ENCODE measurements around the gene TMEM116.

TMEM116 gene

DNA sequence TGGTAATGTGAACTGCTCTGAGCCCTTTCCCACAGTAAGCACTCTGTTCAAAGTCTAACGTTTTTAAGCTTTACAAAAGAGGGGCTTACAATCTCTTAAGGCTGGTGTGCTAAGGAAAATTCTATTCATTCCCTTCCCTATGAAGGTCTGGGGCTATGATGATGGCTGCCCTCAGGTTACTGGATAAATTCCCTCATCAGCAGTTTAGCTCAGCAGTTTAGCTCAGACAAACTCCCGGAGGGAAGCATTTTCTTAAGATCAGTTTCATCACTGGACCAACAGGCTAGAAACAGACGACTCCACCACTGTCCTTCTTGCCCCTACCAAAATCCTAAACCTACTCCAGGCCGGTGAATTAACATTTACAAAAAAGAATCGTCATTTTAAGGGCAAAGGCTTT lies 19.3 kb upstream of the TMEM116 start:
- TF ChIP-seq, protein P1, sequence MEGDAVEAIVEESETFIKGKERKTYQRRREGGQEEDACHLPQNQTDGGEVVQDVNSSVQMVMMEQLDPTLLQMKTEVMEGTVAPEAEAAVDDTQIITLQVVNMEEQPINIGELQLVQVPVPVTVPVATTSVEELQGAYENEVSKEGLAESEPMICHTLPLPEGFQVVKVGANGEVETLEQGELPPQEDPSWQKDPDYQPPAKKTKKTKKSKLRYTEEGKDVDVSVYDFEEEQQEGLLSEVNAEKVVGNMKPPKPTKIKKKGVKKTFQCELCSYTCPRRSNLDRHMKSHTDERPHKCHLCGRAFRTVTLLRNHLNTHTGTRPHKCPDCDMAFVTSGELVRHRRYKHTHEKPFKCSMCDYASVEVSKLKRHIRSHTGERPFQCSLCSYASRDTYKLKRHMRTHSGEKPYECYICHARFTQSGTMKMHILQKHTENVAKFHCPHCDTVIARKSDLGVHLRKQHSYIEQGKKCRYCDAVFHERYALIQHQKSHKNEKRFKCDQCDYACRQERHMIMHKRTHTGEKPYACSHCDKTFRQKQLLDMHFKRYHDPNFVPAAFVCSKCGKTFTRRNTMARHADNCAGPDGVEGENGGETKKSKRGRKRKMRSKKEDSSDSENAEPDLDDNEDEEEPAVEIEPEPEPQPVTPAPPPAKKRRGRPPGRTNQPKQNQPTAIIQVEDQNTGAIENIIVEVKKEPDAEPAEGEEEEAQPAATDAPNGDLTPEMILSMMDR (IDR thresholded peaks at IDR 0.05; ENCODE audit: low read depth, low read length), result no peak
- TF ChIP-seq POLR2A (IDR thresholded peaks at IDR 0.05; ENCODE audit: extremely low read depth, insufficient read length) (no peak), MYC (IDR thresholded peaks at IDR 0.05; ENCODE audit: low read depth, low read length) (no peak)
- TF ChIP-seq, protein P2, sequence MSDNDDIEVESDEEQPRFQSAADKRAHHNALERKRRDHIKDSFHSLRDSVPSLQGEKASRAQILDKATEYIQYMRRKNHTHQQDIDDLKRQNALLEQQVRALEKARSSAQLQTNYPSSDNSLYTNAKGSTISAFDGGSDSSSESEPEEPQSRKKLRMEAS (IDR thresholded peaks at IDR 0.05; ENCODE audit: low read depth, low read length), result no peak
- no peak overlapping the region for H3K4me3 ChIP-seq (ENCODE audit: low read depth, low read length)
- no peak for DNase-seq (ENCODE audit: low read depth)

DNA sequence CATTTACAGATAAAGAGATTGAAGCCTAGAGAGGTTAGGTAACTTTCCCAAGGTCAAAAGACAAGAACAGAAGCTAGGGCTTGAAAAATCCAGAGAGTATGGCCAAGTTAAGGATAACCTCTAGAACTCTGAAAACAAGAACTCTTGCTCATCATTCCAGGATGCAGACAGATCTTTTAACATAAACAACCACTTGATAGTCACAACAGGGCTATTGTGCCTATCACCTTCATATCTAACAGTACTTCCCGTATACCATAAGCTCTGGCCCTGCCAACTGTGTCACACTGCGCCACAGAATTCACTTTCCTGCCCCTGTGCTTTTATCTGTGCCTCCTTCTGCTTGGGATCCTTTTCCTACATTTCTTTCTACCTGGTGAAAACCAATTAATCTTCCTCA lies 18.5 kb upstream of the TMEM116 start:
- H3K4me3 ChIP-seq (ENCODE audit: low read depth, low read length), result no peak overlapping the region
- TF ChIP-seq POLR2A (IDR thresholded peaks at IDR 0.05; ENCODE audit: extremely low read depth, insufficient read length) (no peak), MYC (IDR thresholded peaks at IDR 0.05; ENCODE audit: low read depth, low read length) (no peak)
- TF ChIP-seq, protein P2 (IDR thresholded peaks at IDR 0.05; ENCODE audit: low read depth, low read length), result no peak
- TF ChIP-seq, protein P1 (IDR thresholded peaks at IDR 0.05; ENCODE audit: low read depth, low read length), result no peak
- no peak for DNase-seq (ENCODE audit: low read depth)

DNA sequence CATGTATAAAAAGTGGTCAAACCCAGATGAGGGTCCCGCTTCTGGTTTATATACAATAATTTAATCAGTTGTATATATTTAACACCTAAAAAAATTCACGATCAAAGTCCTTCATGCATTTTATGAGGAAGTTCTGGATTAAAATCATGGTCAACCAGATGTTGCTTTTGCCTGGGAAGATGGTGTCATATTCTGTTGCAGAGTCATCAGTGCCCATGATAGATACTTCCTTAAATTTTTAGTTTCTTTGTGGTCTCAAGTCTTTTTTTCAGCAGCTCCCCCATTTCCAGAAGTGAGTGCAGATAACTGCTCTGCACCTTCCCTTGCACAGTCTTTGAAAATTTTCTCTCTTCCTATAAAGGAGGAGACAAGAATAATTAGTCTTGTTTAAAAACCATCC lies 16.3 kb upstream of the TMEM116 start:
- TF ChIP-seq, protein P2 (IDR thresholded peaks at IDR 0.05; ENCODE audit: low read depth, low read length), result no peak
- TF ChIP-seq POLR2A (IDR thresholded peaks at IDR 0.05; ENCODE audit: extremely low read depth, insufficient read length) (no peak), MYC (IDR thresholded peaks at IDR 0.05; ENCODE audit: low read depth, low read length) (no peak)
- no peak overlapping the region for H3K4me3 ChIP-seq (ENCODE audit: low read depth, low read length)
- DNase-seq (ENCODE audit: low read depth), result peak; percentile 78

DNA sequence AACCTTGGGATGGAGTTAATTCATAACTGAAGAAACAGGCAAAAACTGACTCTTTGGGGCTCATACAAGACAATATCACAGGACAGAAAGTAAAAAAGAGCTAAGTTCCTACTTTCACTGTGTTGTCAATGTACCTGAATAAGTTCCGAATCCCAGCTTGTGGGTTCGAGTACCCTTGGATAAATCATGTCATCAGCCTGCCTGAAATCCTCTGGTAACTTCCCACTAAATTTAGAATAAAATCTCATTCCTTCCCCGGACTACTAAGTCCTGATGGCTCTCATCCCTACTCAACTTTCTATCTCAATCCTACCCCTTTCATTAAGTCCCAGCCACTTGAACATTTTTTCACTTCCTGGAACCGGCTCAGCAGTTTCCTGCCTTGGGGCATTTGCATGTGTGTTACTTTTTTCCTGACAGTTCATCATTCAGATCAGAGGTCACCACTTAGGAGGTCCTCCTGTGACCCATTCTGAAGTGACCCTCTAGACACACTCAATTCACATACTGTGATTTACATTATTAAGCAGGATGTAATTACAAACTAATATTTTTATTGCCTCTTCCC lies 12.9 kb upstream of the TMEM116 start:
- no peak overlapping the region for H3K4me3 ChIP-seq (ENCODE audit: low read depth, low read length)
- no peak for DNase-seq (ENCODE audit: low read depth)
- TF ChIP-seq, protein P2 (IDR thresholded peaks at IDR 0.05; ENCODE audit: low read depth, low read length), result no peak
- no peak for TF ChIP-seq MYC (IDR thresholded peaks at IDR 0.05; ENCODE audit: low read depth, low read length)
- TF ChIP-seq, protein P1 (IDR thresholded peaks at IDR 0.05; ENCODE audit: low read depth, low read length), result no peak
- TF ChIP-seq POLR2A (IDR thresholded peaks at IDR 0.05; ENCODE audit: extremely low read depth, insufficient read length), result no peak

DNA sequence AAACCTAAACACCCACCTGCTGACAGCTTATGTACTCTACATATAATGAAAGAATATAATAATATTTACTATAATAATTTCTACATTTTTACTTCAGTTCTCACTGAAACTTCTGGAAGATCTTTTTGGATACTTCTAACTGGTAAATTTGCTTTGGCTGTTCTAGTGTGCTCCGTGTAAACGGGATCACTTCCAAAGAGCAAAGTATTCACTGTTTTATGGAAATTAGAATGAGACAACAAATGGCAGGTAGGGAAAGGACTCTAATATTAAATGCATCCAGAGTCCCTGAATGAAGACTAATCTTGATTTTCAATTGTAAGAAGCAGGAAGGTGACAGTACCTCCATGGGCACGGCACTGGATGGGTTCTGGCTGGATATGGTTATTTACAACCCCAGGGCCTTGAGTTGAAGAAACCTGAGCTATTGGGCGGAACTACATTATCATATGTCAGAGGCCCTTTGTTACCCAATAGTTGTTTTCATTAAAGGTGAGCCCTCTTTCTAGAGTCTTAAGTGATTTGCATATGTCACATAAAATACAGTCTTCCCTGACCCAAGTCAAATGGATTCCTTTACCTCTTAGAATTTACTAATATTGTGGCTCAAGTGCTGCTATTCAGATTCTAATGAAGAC lies 10.9 kb upstream of the TMEM116 start:
- TF ChIP-seq, protein P1 (IDR thresholded peaks at IDR 0.05; ENCODE audit: low read depth, low read length), result no peak
- TF ChIP-seq MYC (IDR thresholded peaks at IDR 0.05; ENCODE audit: low read depth, low read length) (no peak), POLR2A (IDR thresholded peaks at IDR 0.05; ENCODE audit: extremely low read depth, insufficient read length) (no peak)
- TF ChIP-seq, protein P2 (IDR thresholded peaks at IDR 0.05; ENCODE audit: low read depth, low read length), result no peak
- no peak for DNase-seq (ENCODE audit: low read depth)
- H3K4me3 ChIP-seq (ENCODE audit: low read depth, low read length), result no peak overlapping the region

DNA sequence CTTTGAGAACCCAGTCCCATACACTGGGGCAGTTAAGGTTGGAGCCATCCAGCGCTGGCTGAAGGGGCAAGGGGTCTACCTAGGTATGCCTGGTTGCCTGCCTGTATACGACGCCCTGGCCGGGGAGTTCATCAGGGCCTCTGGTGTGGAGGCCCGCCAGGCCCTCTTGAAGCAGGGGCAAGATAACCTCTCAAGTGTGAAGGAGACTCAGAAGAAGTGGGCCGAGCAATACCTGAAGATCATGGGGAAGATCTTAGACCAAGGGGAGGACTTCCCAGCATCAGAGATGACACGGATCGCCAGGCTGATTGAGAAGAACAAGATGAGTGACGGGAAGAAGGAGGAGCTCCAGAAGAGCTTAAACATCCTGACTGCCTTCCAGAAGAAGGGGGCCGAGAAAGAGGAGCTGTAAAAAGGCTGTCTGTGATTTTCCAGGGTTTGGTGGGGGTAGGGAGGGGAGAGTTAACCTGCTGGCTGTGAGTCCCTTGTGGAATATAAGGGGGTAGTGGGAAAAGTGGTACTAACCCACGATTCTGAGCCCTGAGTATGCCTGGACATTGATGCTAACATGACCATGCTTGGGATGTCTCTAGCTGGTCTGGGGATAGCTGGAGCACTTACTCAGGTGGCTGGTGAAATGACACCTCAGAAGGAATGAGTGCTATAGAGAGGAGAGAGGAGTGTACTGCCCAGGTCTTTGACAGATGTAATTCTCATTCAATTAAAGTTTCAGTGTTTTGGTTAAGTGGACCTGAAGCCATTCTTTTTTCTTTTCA lies 9.5 kb upstream of the TMEM116 start:
- TF ChIP-seq MYC (IDR thresholded peaks at IDR 0.05; ENCODE audit: low read depth, low read length) (no peak), POLR2A (IDR thresholded peaks at IDR 0.05; ENCODE audit: extremely low read depth, insufficient read length) (no peak)
- TF ChIP-seq, protein P1 (IDR thresholded peaks at IDR 0.05; ENCODE audit: low read depth, low read length), result no peak
- TF ChIP-seq, protein P2 (IDR thresholded peaks at IDR 0.05; ENCODE audit: low read depth, low read length), result no peak
- H3K4me3 ChIP-seq (ENCODE audit: low read depth, low read length), result no peak overlapping the region
- DNase-seq (ENCODE audit: low read depth), result no peak

Measured in NB4 (cell line).